Measurements from ENCODE around the gene IRF4.

GRCh38 chr6:363291-363690, 28.3 kb upstream of the IRF4 start:
- TF ChIP-seq CTCF (IDR thresholded peaks at IDR 0.05 in 4 of 5, conservative IDR thresholded peaks at IDR 0.05 in 1 of 5) (no peak), POLR2A (IDR thresholded peaks at IDR 0.05) (no peak)

Measured in gastrocnemius medialis (tissue), 4 donors.